OCI-LY7 (cell line): ENCODE measurements around the gene SHISA5. TPM values are rescaled to one million over a fixed set of nuclear protein-coding genes. Genes with fewer than 3 reads are reported as not detected.

Experiments used
- BruUV-seq: library from RNA; stranded (reverse); fragments of 400-500 nt; replicated peaks from 2 replicates; lab custom pipeline; 2021; lab: Mats Ljungman, UMichigan
- CTCF ChIA-PET: fragments of 300-600 bp; sonication (Branson Sonifier 250); formaldehyde crosslinking; loops from one replicate; lab custom pipeline; 2022; ENCODE audit warnings: antibody characterized with exemption; ENCODE audit not compliant: unreplicated experiment; lab: Charles Lee
- POLR2A ChIA-PET: fragments of 300-600 bp; sonication (Branson Sonifier 250); formaldehyde crosslinking; loops from one replicate; lab custom pipeline; 2022; ENCODE audit warnings: antibody characterized with exemption; lab: Charles Lee
- DNase-seq: peaks from one replicate; pipeline ENCODE4 v3.0.0-alpha.2; 2015; ENCODE audit warnings: low spot score
- H2AFZ ChIP-seq: fragments of 200-600 bp; sonication (generic), shearing (Covaris generic); 2 replicates; pipeline ENCODE4 v1.6.1; 2014; ENCODE audit warnings: mild to moderate bottlenecking, antibody characterized with exemption, low read length, moderate library complexity
- H3K27ac ChIP-seq: fragments of 200-600 bp; sonication (generic); 2 replicates; pipeline ENCODE4 v1.5.1; 2014; ENCODE audit warnings: mixed run types, low read depth, mild to moderate bottlenecking, moderate library complexity, low read length, inconsistent platforms; ENCODE audit not compliant: poor library complexity, severe bottlenecking
- H3K36me3 ChIP-seq: fragments of 200-600 bp; sonication (generic); 2 replicates; pipeline ENCODE4 v1.6.1; 2014; ENCODE audit warnings: mild to moderate bottlenecking, antibody characterized with exemption, low read length, moderate library complexity, mixed read lengths; ENCODE audit not compliant: insufficient read depth
- H3K4me1 ChIP-seq: fragments of 200-600 bp; sonication (generic); 2 replicates; pipeline ENCODE4 v1.5.1; 2014; ENCODE audit warnings: mild to moderate bottlenecking, low read length; ENCODE audit not compliant: insufficient read depth, poor library complexity, severe bottlenecking
- H3K4me2 ChIP-seq: fragments of 200-600 bp; sonication (generic); 2 replicates; pipeline ENCODE4 v1.6.1; 2014; ENCODE audit warnings: mild to moderate bottlenecking, low read length
- H3K4me3 ChIP-seq: fragments of 200-600 bp; sonication (generic); 2 replicates; pipeline ENCODE4 v1.5.1; 2014; ENCODE audit warnings: mild to moderate bottlenecking, low read depth, low read length; ENCODE audit not compliant: poor library complexity, severe bottlenecking
- H3K79me2 ChIP-seq: fragments of 200-600 bp; sonication (generic); 2 replicates; pipeline ENCODE4 v1.6.1; 2016; ENCODE audit warnings: low read depth, mild to moderate bottlenecking, low read length, moderate library complexity, mixed read lengths; ENCODE audit not compliant: insufficient read depth
- H3K9me2 ChIP-seq: fragments of 200-600 bp; sonication (generic); 2 replicates; pipeline ENCODE4 v1.6.1; 2016; ENCODE audit warnings: mild to moderate bottlenecking, low read length, mixed read lengths; ENCODE audit not compliant: insufficient read depth
- H3K9me3 ChIP-seq: fragments of 200-600 bp; sonication (generic); 2 replicates; pipeline ENCODE4 v1.6.1; 2014; ENCODE audit warnings: mild to moderate bottlenecking, mixed run types, low read length, mixed read lengths
- H4K20me1 ChIP-seq: fragments of 200-600 bp; sonication (generic); 2 replicates; pipeline ENCODE4 v1.6.1; 2014; ENCODE audit warnings: mild to moderate bottlenecking, antibody characterized with exemption, low read length, moderate library complexity, mixed read lengths; ENCODE audit not compliant: insufficient read depth
- CTCF ChIP-seq: fragments of 200-600 bp; sonication (generic); conservative IDR thresholded peaks from 2 replicates; pipeline ENCODE4 v1.5.1; 2014; ENCODE audit warnings: mild to moderate bottlenecking, antibody characterized with exemption, low read length, moderate library complexity, mixed read lengths
- EZH2phosphoT487 ChIP-seq: fragments of 200-600 bp; sonication (generic); IDR thresholded peaks from 2 replicates; pipeline ENCODE4 v1.6.1; 2018; ENCODE audit warnings: low read depth, borderline replicate concordance, mild to moderate bottlenecking, mixed run types, antibody characterized with exemption, low read length, moderate library complexity, mixed read lengths
- intact Hi-C: fragments of 100-400 bp; cut with micrococcal nuclease; formaldehyde crosslinking; loops from one replicate; pipeline ENCODE4 v1.10.0; 2022; ENCODE audit not compliant: unreplicated experiment
- total RNA-seq, 2 experiments: library from RNA; depleted of rRNA in 1 of 2; stranded (reverse); fragments of >200 nt in 1 of 2; shearing (Covaris generic) in 1 of 2; gene quantifications; 2 replicates each; pipeline ENCODE4 v1.2.3, GENCODE V29; 2014 to 2022

SHISA5 gene
- total RNA-seq, 2 experiments from 2014 or later = 97.3 to 102 TPM

GRCh38 chr3:48427630-48427962, 76.4 kb downstream of the SHISA5 start:
- DNase-seq = no peak
- intact Hi-C loops = no loop called here
- no peak overlapping the region for H3K4me3 ChIP-seq
- no peaks in the 10 kb centered on the region for H3K9me3 ChIP-seq
- ChIA-PET POLR2A (no interaction called here), CTCF (no interaction called here)
- peaks cover 15% of the 10 kb centered on the region; the same call in 1 of the 2 replicates for H3K36me3 ChIP-seq
- BruUV-seq = no TSS peak
- H2AFZ ChIP-seq = no peak overlapping the region
- no peak overlapping the region for H3K4me2 ChIP-seq
- peaks cover 13% of the 10 kb centered on the region for H3K4me1 ChIP-seq
- no peaks in the 10 kb centered on the region for H3K79me2 ChIP-seq
- no peaks in the 10 kb centered on the region for H3K9me2 ChIP-seq
- H3K27ac ChIP-seq = no peak overlapping the region
- no peaks in the 10 kb centered on the region for H4K20me1 ChIP-seq
- TF ChIP-seq CTCF (no peak), EZH2phosphoT487 (no peak)

- Histone ChIP-seq H4K20me1 (no peaks in the 10 kb centered on the region), H3K36me3 (peaks cover 9% of the 10 kb centered on the region; the same call in 1 of the 2 replicates), H3K4me1 (peaks cover 13% of the 10 kb centered on the region), H3K9me3 (no peaks in the 10 kb centered on the region), H3K9me2 (no peaks in the 10 kb centered on the region), H3K27ac (no peak overlapping the region), H2AFZ (no peak overlapping the region), H3K79me2 (no peaks in the 10 kb centered on the region), H3K4me2 (no peak overlapping the region), H3K4me3 (no peak overlapping the region)
- POLR2A ChIA-PET = no interaction called here
- CTCF ChIA-PET = no interaction called here
- intact Hi-C loops = no loop called here
- TF ChIP-seq CTCF (no peak), EZH2phosphoT487 (no peak)
- no peak for DNase-seq
- no TSS peak for BruUV-seq
Observed at GRCh38 chr3:48426944-48427629, 76.9 kb downstream of the SHISA5 start.

GRCh38 chr3:48426401-48426909, 77.5 kb downstream of the SHISA5 start:
- Histone ChIP-seq H3K79me2 (no peaks in the 10 kb centered on the region), H3K9me3 (no peaks in the 10 kb centered on the region), H3K9me2 (no peaks in the 10 kb centered on the region), H3K27ac (no peak overlapping the region), H2AFZ (no peak overlapping the region), H3K4me1 (peaks cover 13% of the 10 kb centered on the region), H3K4me3 (no peak overlapping the region), H3K36me3 (peaks cover 3% of the 10 kb centered on the region; the same call in 1 of the 2 replicates), H4K20me1 (no peaks in the 10 kb centered on the region), H3K4me2 (no peak overlapping the region)
- no peak for TF ChIP-seq EZH2phosphoT487
- no peak for TF ChIP-seq CTCF
- ChIA-PET POLR2A (no interaction called here), CTCF (no interaction called here)
- no peak for DNase-seq
- no TSS peak for BruUV-seq
- intact Hi-C loops = no loop called here
